GM12864 (cell line): ENCODE measurements around the gene RPL28.
"Not testable (repeated sequence)": the region's sequence is repeated elsewhere in the genome, so short reads cannot be mapped to it uniquely, and the experiment has no call there.

Source experiments
- DNase-seq: peaks from one replicate; pipeline ENCODE4 v3.0.0-alpha.2; 2011; ENCODE audit warnings: low read depth
- H3K4me3 ChIP-seq: 2 replicates; pipeline ENCODE4 v1.5.1; 2011; ENCODE audit warnings: mild to moderate bottlenecking, low read depth, low read length, control low read depth
- CTCF ChIP-seq: IDR thresholded peaks from 2 replicates; pipeline ENCODE4 v1.5.1; 2011; ENCODE audit warnings: low read depth, mild to moderate bottlenecking, moderate library complexity, low read length, control low read depth, inconsistent platforms; ENCODE audit errors: missing control alignments

The RPL28 gene

GRCh38 chr19:55402509-55402908 is 16.8 kb downstream of the RPL28 start:
- H3K4me3 ChIP-seq = no peak overlapping the region
- no peak for TF ChIP-seq CTCF
- no peak for DNase-seq

GRCh38 chr19:55405638-55406037 is 19.9 kb downstream of the RPL28 start:
- peak overlapping the region; percentile 85 for H3K4me3 ChIP-seq
- TF ChIP-seq CTCF = no peak
- no peak for DNase-seq

- DNase-seq = no peak
- H3K4me3 ChIP-seq = peak overlapping the region; percentile 85
- no peak for TF ChIP-seq CTCF
These were observed 20.5 kb downstream of the RPL28 start for GRCh38 chr19:55406091-55406825.

- no peak for TF ChIP-seq CTCF
- no peak for DNase-seq
- peak overlapping the region; percentile 85 for H3K4me3 ChIP-seq
These were observed 21.3 kb downstream of the RPL28 start for GRCh38 chr19:55406826-55407549.

- DNase-seq = not testable (repeated sequence)
- peak within 1 kb of the TSS; percentile 85 for H3K4me3 ChIP-seq
These were observed 21.7 kb downstream of the RPL28 start, which contains the start of gene UBE2S for GRCh38 chr19:55407550-55407799. UBE2S (minus strand) TSS chr19:55407788; CDS start chr19:55407589, 199 bp downstream.

GRCh38 chr19:55407800-55408532 is 22.2 kb downstream of the RPL28 start:
- H3K4me3 ChIP-seq = peak overlapping the region; percentile 85
- no peak for TF ChIP-seq CTCF
- DNase-seq = peak; percentile 99

GRCh38 chr19:55408533-55408872 is 22.8 kb downstream of the RPL28 start:
- no peak for TF ChIP-seq CTCF
- no peak for DNase-seq
- H3K4me3 ChIP-seq = peak overlapping the region; percentile 42

- DNase-seq, H3K4me3 ChIP-seq: not testable (repeated sequence)
These were observed 23.4 kb downstream of the RPL28 start for GRCh38 chr19:55409179-55409578.
